BLaER1 treated with 17β-estradiol and CSF1 and Interleukin-3, amounts not matched to agents 10 nM and 100 nM (cell line): ENCODE measurements around the gene MKLN1.

Experiments used
- H3K27ac ChIP-seq, 11 experiments: shearing (Covaris generic); formaldehyde crosslinking; 2 replicates each; pipeline ENCODE4 v1.8.1; 2022
- H3K27me3 ChIP-seq, 11 experiments: shearing (Covaris generic); formaldehyde crosslinking; 2 replicates each; pipeline ENCODE4 v1.8.1; 2022
- H3K36me3 ChIP-seq, 11 experiments: shearing (Covaris generic); formaldehyde crosslinking; 2 replicates each; pipeline ENCODE4 v1.8.1; 2022
- H3K4me1 ChIP-seq, 10 experiments: shearing (Covaris generic); formaldehyde crosslinking; 2 replicates each; pipeline ENCODE4 v1.8.1; 2022
- H3K4me2 ChIP-seq, 11 experiments: shearing (Covaris generic); formaldehyde crosslinking; 2 replicates each; pipeline ENCODE4 v1.8.1; 2022
- H3K4me3 ChIP-seq, 10 experiments: shearing (Covaris generic); formaldehyde crosslinking; 2 replicates each; pipeline ENCODE4 v1.8.1; 2022
- H3K9ac ChIP-seq, 11 experiments: shearing (Covaris generic); formaldehyde crosslinking; 2 replicates each; pipeline ENCODE4 v1.8.1; 2022
- H3K9me3 ChIP-seq, 11 experiments: shearing (Covaris generic); formaldehyde crosslinking; replicated peaks in 1 of 11; 2 replicates each; pipeline ENCODE4 v1.8.1; 2022
- H4K20me1 ChIP-seq, 11 experiments: shearing (Covaris generic); formaldehyde crosslinking; 2 replicates each; pipeline ENCODE4 v1.8.1; 2022
- Cebpa-rat ChIP-seq, 11 experiments: shearing (Covaris generic); IDR thresholded peaks; 2 replicates each; pipeline ENCODE4 v1.8.1; 2022

MKLN1 gene

GRCh38 chr7:131336956-131337355 lies 9.3 kb downstream of the MKLN1 start:
- H3K4me2 ChIP-seq: no peak overlapping the region

GRCh38 chr7:131338173-131338572 lies 10.5 kb downstream of the MKLN1 start:
- Histone ChIP-seq H3K27ac (no peak overlapping the region), H3K4me1 (peaks cover 0 to 13% (median 0%) of the 10 kb centered on the region in 10 experiments; a peak in 6 of 20 replicates), H3K9ac (no peak overlapping the region), H3K9me3 (peaks cover 67 to 93% (median 82%) of the 10 kb centered on the region in 11 experiments), H4K20me1 (peaks cover 6 to 85% (median 39%) of the 10 kb centered on the region in 11 experiments; a peak in 14 of 22 replicates), H3K4me3 (no peak overlapping the region), H3K27me3 (no peaks in the 10 kb centered on the region), H3K36me3 (peaks cover 33 to 93% (median 71%) of the 10 kb centered on the region in 11 experiments; a peak in 21 of 22 replicates), H3K4me2 (no peak overlapping the region)
- TF ChIP-seq Cebpa-rat (IDR thresholded peaks at IDR 0.05): no peak

More at GRCh38 chr7:131336956-131337355, 9.3 kb downstream of the MKLN1 start:
- H3K9ac ChIP-seq: no peak overlapping the region
- H3K27me3 ChIP-seq: no peaks in the 10 kb centered on the region
- no peak for TF ChIP-seq Cebpa-rat (IDR thresholded peaks at IDR 0.05)
- H3K36me3 ChIP-seq: peaks cover 40 to 90% (median 73%) of the 10 kb centered on the region in 11 experiments; a peak in 21 of 22 replicates
- H3K4me1 ChIP-seq: peaks cover 0 to 5% (median 0%) of the 10 kb centered on the region in 10 experiments; a peak in 2 of 20 replicates
- no peak overlapping the region for H3K27ac ChIP-seq
- no peak overlapping the region; a peak in 1 of 20 replicates for H3K4me3 ChIP-seq
- peaks cover 6 to 79% (median 31%) of the 10 kb centered on the region in 11 experiments; a peak in 14 of 22 replicates for H4K20me1 ChIP-seq
- peaks cover 71 to 95% (median 88%) of the 10 kb centered on the region in 11 experiments for H3K9me3 ChIP-seq

- H3K27ac ChIP-seq: no peak overlapping the region
These were observed 11.2 kb downstream of the MKLN1 start for GRCh38 chr7:131338691-131339390.

GRCh38 chr7:131341690-131342089 lies 14.0 kb downstream of the MKLN1 start:
- Histone ChIP-seq H3K4me1 (peaks cover 0 to 21% (median 0%) of the 10 kb centered on the region in 10 experiments; a peak in 6 of 20 replicates), H3K9ac (no peak overlapping the region), H4K20me1 (peaks cover 13 to 92% (median 67%) of the 10 kb centered on the region in 11 experiments), H3K9me3 (peaks cover 32 to 63% (median 51%) of the 10 kb centered on the region in 11 experiments), H3K4me3 (no peak overlapping the region), H3K27ac (no peak overlapping the region), H3K27me3 (no peaks in the 10 kb centered on the region), H3K36me3 (peaks cover 15 to 65% (median 52%) of the 10 kb centered on the region in 11 experiments; a peak in 21 of 22 replicates), H3K4me2 (no peak overlapping the region)
- TF ChIP-seq Cebpa-rat (IDR thresholded peaks at IDR 0.05): no peak

More at GRCh38 chr7:131338691-131339390, 11.2 kb downstream of the MKLN1 start:
- H3K9ac ChIP-seq: no peak overlapping the region
- no peak overlapping the region for H3K4me2 ChIP-seq
- H3K36me3 ChIP-seq: peaks cover 28 to 93% (median 66%) of the 10 kb centered on the region in 11 experiments; a peak in 21 of 22 replicates
- peaks cover 61 to 91% (median 75%) of the 10 kb centered on the region in 11 experiments for H3K9me3 ChIP-seq
- H3K27me3 ChIP-seq: no peaks in the 10 kb centered on the region
- H4K20me1 ChIP-seq: peaks cover 6 to 85% (median 41%) of the 10 kb centered on the region in 11 experiments; a peak in 14 of 22 replicates
- TF ChIP-seq Cebpa-rat (IDR thresholded peaks at IDR 0.05): no peak
- peaks cover 0 to 20% (median 0%) of the 10 kb centered on the region in 10 experiments; a peak in 6 of 20 replicates for H3K4me1 ChIP-seq
- H3K4me3 ChIP-seq: no peak overlapping the region

- Histone ChIP-seq H3K36me3 (peaks cover 9 to 56% (median 45%) of the 10 kb centered on the region in 11 experiments; a peak in 21 of 22 replicates), H3K27ac (no peak overlapping the region), H3K27me3 (no peaks in the 10 kb centered on the region), H3K4me3 (no peak overlapping the region), H3K4me1 (peaks cover 0 to 21% (median 0%) of the 10 kb centered on the region in 10 experiments; a peak in 6 of 20 replicates), H4K20me1 (peaks cover 26 to 96% (median 77%) of the 10 kb centered on the region in 11 experiments), H3K9me3 (peaks cover 20 to 51% (median 39%) of the 10 kb centered on the region in 11 experiments; a peak in 21 of 22 replicates), H3K4me2 (peak overlapping the region in 2 of 11 experiments; percentile 12 to 15; a peak in 2 of 22 replicates), H3K9ac (no peak overlapping the region)
- no peak for TF ChIP-seq Cebpa-rat (IDR thresholded peaks at IDR 0.05)
These were observed 15.3 kb downstream of the MKLN1 start for GRCh38 chr7:131342864-131343442.

GRCh38 chr7:131346885-131347592 lies 19.4 kb downstream of the MKLN1 start:
- Histone ChIP-seq H3K9me3 (peaks cover 0 to 44% (median 31%) of the 10 kb centered on the region in 11 experiments; a peak in 20 of 22 replicates), H3K27ac (no peak overlapping the region), H3K4me2 (no peak overlapping the region), H3K9ac (no peak overlapping the region), H4K20me1 (peaks cover 20 to 100% (median 82%) of the 10 kb centered on the region in 11 experiments), H3K36me3 (peaks cover 10 to 53% (median 35%) of the 10 kb centered on the region in 11 experiments; a peak in 21 of 22 replicates), H3K4me3 (no peak overlapping the region), H3K4me1 (peaks cover 0 to 20% (median 0%) of the 10 kb centered on the region in 10 experiments; a peak in 5 of 20 replicates), H3K27me3 (no peaks in the 10 kb centered on the region)
- TF ChIP-seq Cebpa-rat (IDR thresholded peaks at IDR 0.05): no peak

- Histone ChIP-seq H3K9me3 (peaks cover 0 to 57% (median 36%) of the 10 kb centered on the region in 11 experiments; a peak in 20 of 22 replicates), H3K27ac (no peak overlapping the region), H3K4me3 (no peak overlapping the region), H4K20me1 (peaks cover 20 to 100% (median 85%) of the 10 kb centered on the region in 11 experiments; a peak in 21 of 22 replicates), H3K27me3 (no peaks in the 10 kb centered on the region), H3K4me1 (peaks cover 0 to 43% (median 6%) of the 10 kb centered on the region in 10 experiments; a peak in 11 of 20 replicates), H3K9ac (no peak overlapping the region), H3K4me2 (no peak overlapping the region), H3K36me3 (peaks cover 10 to 54% (median 37%) of the 10 kb centered on the region in 11 experiments; a peak in 21 of 22 replicates)
- no peak for TF ChIP-seq Cebpa-rat (IDR thresholded peaks at IDR 0.05)
These were observed 24.4 kb downstream of the MKLN1 start for GRCh38 chr7:131352032-131352431.

- Histone ChIP-seq H3K4me1 (peaks cover 0 to 65% (median 7%) of the 10 kb centered on the region in 10 experiments; a peak in 11 of 20 replicates), H3K9me3 (peaks cover 0 to 56% (median 32%) of the 10 kb centered on the region in 11 experiments; a peak in 20 of 22 replicates), H3K4me2 (peak overlapping the region in 7 of 11 experiments; percentile 4 to 62 (median 24); a peak in 7 of 22 replicates), H3K4me3 (no peak overlapping the region), H3K27ac (no peak overlapping the region; a peak in 1 of 22 replicates), H3K9ac (no peak overlapping the region), H4K20me1 (peaks cover 31 to 100% (median 90%) of the 10 kb centered on the region in 11 experiments; a peak in 21 of 22 replicates), H3K27me3 (no peaks in the 10 kb centered on the region), H3K36me3 (peaks cover 8 to 44% (median 33%) of the 10 kb centered on the region in 11 experiments; a peak in 21 of 22 replicates)
- no peak for TF ChIP-seq Cebpa-rat (IDR thresholded peaks at IDR 0.05)
These were observed 26.7 kb downstream of the MKLN1 start for GRCh38 chr7:131354390-131354789.
